ENCODE data around the gene RUFY4. TPM values are rescaled to one million over a fixed set of nuclear protein-coding genes. Genes with fewer than 3 reads are reported as not detected.

Gene RUFY4
- total and polyA plus RNA-seq, 2 donors (not counting 3 experiments of a cell fraction or from before 2014, with no cell fraction given): not detected

DNA sequence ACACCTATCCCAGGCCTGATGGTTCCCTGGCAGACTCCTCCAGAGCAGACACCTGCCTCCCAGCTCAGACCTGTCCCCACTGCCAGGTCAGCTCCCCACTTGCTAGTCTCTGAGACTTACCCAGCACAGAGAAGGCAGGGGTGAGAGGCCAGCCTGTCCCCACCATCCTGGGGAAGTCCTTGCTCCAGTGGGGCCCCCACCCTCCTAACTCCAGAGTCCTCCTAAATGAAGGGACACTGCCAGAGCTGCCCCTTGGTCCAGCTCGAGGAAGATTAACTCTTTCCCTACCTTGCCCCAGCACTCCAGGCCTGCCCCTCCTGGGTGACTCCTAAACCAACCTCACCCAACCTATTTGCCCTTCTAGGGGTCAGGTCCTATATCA is 35.9 kb upstream of the RUFY4 start:
- BruUV-seq (replicated peaks): no TSS peak
- Histone ChIP-seq H3K27ac (ENCODE audit: insufficient read depth, low read depth, low read length) (no peak overlapping the region), H2AFZ (ENCODE audit: low read depth, low read length) (no peak overlapping the region), H3K9me3 (replicated peaks; ENCODE audit: control insufficient read depth, insufficient read depth, low read length) (no peaks in the 10 kb centered on the region), H3K9me1 (replicated peaks; ENCODE audit: control insufficient read depth, extremely low read depth, insufficient read depth, low read length) (no peaks in the 10 kb centered on the region), H3K79me2 (ENCODE audit: control insufficient read depth, insufficient read depth, low read length) (no peaks in the 10 kb centered on the region), H4K20me1 (replicated peaks; ENCODE audit: control insufficient read depth, extremely low read depth, insufficient read depth, low read length) (no peaks in the 10 kb centered on the region), H3K27me3 (ENCODE audit: control insufficient read depth in 2 of 2, insufficient read depth in 2 of 2, low read length in 2 of 2) (peaks cover 21 to 26% of the 10 kb centered on the region in 2 experiments), H3K4me3 (replicated peaks in 1 of 3; ENCODE audit: insufficient read depth in 1 of 3, low read depth in 1 of 3, low read length in 3 of 3) (no peak overlapping the region), H3K9ac (replicated peaks; ENCODE audit: extremely low read depth, insufficient read depth, low read length) (no peak overlapping the region), H3K4me1 (ENCODE audit: control insufficient read depth, extremely low read depth, insufficient read depth, low read length) (no peaks in the 10 kb centered on the region), H3K36me3 (ENCODE audit: control insufficient read depth in 2 of 2, extremely low read depth in 1 of 2, insufficient read depth in 2 of 2, low read length in 2 of 2) (no peaks in the 10 kb centered on the region), H3K4me2 (ENCODE audit: insufficient read depth, low read length) (no peak overlapping the region)
- POLR2A ChIA-PET: no interaction called here
- TF ChIP-seq EZH2 (IDR thresholded peaks at IDR 0.05; ENCODE audit: borderline replicate concordance, low read depth, low read length, severe bottlenecking) (no peak), GATA2 (IDR thresholded peaks at IDR 0.05; ENCODE audit: insufficient read depth, insufficient read length, low read depth, low read length) (no peak), FOS (IDR thresholded peaks at IDR 0.05; ENCODE audit: borderline replicate concordance, insufficient read depth, low read length) (no peak), POLR2AphosphoS5 (IDR thresholded peaks at IDR 0.05; ENCODE audit: insufficient read depth, low read depth, low read length) (no peak), MYC (IDR thresholded peaks at IDR 0.05; ENCODE audit: low read depth, low read length) (no peak), POLR2A (IDR thresholded peaks at IDR 0.05; ENCODE audit: low read depth, low read length) (no peak), JUN (IDR thresholded peaks at IDR 0.05; ENCODE audit: borderline replicate concordance, insufficient read depth, insufficient read length, low read depth) (no peak)
- TF ChIP-seq, protein P1, sequence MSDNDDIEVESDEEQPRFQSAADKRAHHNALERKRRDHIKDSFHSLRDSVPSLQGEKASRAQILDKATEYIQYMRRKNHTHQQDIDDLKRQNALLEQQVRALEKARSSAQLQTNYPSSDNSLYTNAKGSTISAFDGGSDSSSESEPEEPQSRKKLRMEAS (IDR thresholded peaks at IDR 0.05; ENCODE audit: insufficient read depth, insufficient read length): no peak
- TF ChIP-seq, protein P2, sequence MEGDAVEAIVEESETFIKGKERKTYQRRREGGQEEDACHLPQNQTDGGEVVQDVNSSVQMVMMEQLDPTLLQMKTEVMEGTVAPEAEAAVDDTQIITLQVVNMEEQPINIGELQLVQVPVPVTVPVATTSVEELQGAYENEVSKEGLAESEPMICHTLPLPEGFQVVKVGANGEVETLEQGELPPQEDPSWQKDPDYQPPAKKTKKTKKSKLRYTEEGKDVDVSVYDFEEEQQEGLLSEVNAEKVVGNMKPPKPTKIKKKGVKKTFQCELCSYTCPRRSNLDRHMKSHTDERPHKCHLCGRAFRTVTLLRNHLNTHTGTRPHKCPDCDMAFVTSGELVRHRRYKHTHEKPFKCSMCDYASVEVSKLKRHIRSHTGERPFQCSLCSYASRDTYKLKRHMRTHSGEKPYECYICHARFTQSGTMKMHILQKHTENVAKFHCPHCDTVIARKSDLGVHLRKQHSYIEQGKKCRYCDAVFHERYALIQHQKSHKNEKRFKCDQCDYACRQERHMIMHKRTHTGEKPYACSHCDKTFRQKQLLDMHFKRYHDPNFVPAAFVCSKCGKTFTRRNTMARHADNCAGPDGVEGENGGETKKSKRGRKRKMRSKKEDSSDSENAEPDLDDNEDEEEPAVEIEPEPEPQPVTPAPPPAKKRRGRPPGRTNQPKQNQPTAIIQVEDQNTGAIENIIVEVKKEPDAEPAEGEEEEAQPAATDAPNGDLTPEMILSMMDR (IDR thresholded peaks at IDR 0.05; ENCODE audit: extremely low read depth in 1 of 2, insufficient read depth in 1 of 2, low read depth in 1 of 2, low read length in 2 of 2): no peak
- intact Hi-C loops (cut with micrococcal nuclease) (no loop called here), dilution Hi-C loops (cut with MboI; ENCODE audit: extremely low pct_ligation_motif_present, low sequenced_read_pairs) (no loop called here)
- no peak for DNase-seq (ENCODE audit: low read depth, low spot score)
- no peak for FAIRE-seq
- CTCF ChIA-PET: interaction anchor here (1.1 to 7.8 kb wide), 7 partner anchors 9 to 244 kb away, joined by 3 to 341 read pairs (median 8); partner anchors contain the start of gene RUFY4

Data from endothelial cell of umbilical vein (primary cell).